ENCODE measurements around the gene PTPRG.
"Not testable (repeated sequence)": the region's sequence is repeated elsewhere in the genome, so short reads cannot be mapped to it uniquely, and the experiment has no call there.

DNA sequence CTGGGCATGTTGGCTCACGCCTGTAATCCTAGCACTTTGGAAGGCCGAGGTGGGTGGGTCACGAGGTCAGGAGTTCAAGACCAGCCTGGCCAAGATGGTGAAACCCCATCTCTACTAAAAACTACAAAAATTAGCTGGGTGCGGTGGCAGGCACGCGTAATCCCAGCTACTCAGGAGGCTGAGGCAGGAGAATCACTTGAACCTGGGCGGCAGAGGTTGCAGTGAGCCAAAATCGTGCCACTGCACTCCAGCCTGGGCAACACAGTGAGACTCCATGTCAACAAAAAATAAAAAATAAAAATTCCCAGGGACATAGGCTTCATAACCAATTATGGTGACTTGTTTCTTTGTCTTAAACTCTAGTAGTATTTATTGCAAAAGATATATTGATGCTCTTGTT is 155.3 kb downstream of the PTPRG start:
- not testable (repeated sequence) for TF ChIP-seq RFX5 (IDR thresholded peaks at IDR 0.05; ENCODE audit: low read depth, low read length)
- TF ChIP-seq, protein P1, sequence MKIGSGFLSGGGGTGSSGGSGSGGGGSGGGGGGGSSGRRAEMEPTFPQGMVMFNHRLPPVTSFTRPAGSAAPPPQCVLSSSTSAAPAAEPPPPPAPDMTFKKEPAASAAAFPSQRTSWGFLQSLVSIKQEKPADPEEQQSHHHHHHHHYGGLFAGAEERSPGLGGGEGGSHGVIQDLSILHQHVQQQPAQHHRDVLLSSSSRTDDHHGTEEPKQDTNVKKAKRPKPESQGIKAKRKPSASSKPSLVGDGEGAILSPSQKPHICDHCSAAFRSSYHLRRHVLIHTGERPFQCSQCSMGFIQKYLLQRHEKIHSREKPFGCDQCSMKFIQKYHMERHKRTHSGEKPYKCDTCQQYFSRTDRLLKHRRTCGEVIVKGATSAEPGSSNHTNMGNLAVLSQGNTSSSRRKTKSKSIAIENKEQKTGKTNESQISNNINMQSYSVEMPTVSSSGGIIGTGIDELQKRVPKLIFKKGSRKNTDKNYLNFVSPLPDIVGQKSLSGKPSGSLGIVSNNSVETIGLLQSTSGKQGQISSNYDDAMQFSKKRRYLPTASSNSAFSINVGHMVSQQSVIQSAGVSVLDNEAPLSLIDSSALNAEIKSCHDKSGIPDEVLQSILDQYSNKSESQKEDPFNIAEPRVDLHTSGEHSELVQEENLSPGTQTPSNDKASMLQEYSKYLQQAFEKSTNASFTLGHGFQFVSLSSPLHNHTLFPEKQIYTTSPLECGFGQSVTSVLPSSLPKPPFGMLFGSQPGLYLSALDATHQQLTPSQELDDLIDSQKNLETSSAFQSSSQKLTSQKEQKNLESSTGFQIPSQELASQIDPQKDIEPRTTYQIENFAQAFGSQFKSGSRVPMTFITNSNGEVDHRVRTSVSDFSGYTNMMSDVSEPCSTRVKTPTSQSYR (CRISPR knock-in tag; IDR thresholded peaks at IDR 0.05; ENCODE audit: borderline replicate concordance) = not testable (repeated sequence)
- TF ChIP-seq, protein P2, sequence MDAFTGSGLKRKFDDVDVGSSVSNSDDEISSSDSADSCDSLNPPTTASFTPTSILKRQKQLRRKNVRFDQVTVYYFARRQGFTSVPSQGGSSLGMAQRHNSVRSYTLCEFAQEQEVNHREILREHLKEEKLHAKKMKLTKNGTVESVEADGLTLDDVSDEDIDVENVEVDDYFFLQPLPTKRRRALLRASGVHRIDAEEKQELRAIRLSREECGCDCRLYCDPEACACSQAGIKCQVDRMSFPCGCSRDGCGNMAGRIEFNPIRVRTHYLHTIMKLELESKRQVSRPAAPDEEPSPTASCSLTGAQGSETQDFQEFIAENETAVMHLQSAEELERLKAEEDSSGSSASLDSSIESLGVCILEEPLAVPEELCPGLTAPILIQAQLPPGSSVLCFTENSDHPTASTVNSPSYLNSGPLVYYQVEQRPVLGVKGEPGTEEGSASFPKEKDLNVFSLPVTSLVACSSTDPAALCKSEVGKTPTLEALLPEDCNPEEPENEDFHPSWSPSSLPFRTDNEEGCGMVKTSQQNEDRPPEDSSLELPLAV (CRISPR knock-in tag; conservative IDR thresholded peaks at IDR 0.05; ENCODE audit: low read depth) = not testable (repeated sequence)

Data from HepG2 (cell line).